ENCODE results near the gene SNX4.
A peak's percentile ranks its signal among the peaks of the same experiment; 100 is the strongest.

The SNX4 gene

DNA sequence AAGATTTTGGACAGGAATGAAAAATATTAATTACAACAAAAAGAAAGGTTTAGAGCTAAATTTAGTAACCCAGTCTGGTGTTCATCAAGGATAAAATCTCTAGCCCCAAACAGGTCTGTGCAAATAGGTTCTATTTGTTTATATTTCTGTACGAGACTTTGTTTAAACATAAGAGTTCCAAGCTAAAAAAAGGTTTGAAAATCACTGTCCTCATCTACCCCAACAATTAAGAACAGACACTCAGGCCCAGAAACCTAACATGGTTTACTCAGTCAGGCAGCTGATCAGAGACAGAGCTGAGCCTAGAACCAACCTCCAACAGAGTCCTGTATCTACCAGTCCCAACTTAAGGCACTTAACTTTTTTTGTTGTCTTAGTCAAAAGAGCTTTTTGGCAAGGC is 49.3 kb downstream of the SNX4 start:
- H3K4me3 ChIP-seq (ENCODE audit: control insufficient read depth, low read depth, low read length): no peak overlapping the region
- no peak for DNase-seq (ENCODE audit: low read depth)
- no peak for TF ChIP-seq CTCF (conservative IDR thresholded peaks at IDR 0.05; ENCODE audit: control insufficient read depth, insufficient read depth, low read depth, low read length)

- no peak overlapping the region for H3K4me3 ChIP-seq (ENCODE audit: control insufficient read depth, low read depth, low read length)
- no peak for DNase-seq (ENCODE audit: low read depth)
- TF ChIP-seq CTCF (conservative IDR thresholded peaks at IDR 0.05; ENCODE audit: control insufficient read depth, insufficient read depth, low read depth, low read length): no peak
Measured at GRCh38 chr3:125462722-125463299, 57.2 kb downstream of the SNX4 start.

GRCh38 chr3:125461896-125462295 is 58.1 kb downstream of the SNX4 start:
- no peak overlapping the region for H3K4me3 ChIP-seq (ENCODE audit: control insufficient read depth, low read depth, low read length)
- no peak for TF ChIP-seq CTCF (conservative IDR thresholded peaks at IDR 0.05; ENCODE audit: control insufficient read depth, insufficient read depth, low read depth, low read length)
- DNase-seq (ENCODE audit: low read depth): no peak

DNA sequence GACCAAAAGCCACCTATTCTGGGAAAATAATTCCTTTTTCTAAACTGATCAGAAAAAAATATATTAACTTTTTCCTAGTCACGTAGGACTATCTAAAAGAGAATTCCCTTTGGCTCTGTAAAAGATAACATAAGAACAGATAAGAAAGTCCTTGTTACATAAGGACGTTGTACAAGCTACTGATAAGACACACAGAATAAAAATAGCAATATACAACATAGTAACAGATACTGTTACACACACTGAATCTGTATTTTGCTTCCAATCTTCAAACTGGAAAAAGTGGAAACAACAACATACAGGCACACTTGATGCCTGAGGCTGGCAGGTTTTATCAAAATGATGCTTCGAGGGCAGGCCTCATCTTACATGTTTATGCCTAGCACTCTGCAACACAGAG is 59.8 kb downstream of the SNX4 start:
- DNase-seq (ENCODE audit: low read depth): no peak
- no peak overlapping the region for H3K4me3 ChIP-seq (ENCODE audit: control insufficient read depth, low read depth, low read length)
- TF ChIP-seq CTCF (conservative IDR thresholded peaks at IDR 0.05; ENCODE audit: control insufficient read depth, insufficient read depth, low read depth, low read length): no peak

DNA sequence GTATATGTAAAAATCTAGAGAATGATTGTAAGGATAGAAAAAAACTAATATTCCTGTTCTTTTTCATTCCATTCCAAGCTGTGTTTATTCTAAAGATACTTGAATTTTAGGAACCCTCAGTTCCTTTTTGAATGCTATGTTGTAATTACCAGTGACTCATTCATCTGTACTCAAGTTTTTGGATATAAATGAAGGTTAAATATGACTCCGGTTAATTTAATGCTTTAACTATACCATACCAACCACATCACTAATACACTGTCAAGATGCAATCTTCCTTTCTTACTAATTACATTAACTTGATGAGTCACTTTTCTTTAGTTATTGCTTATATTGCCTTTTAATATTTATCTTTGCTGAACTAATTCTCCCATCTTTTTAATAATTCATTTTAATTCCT is 76.1 kb downstream of the SNX4 start:
- TF ChIP-seq CTCF (conservative IDR thresholded peaks at IDR 0.05; ENCODE audit: control insufficient read depth, insufficient read depth, low read depth, low read length): no peak
- peak; percentile 89 for DNase-seq (ENCODE audit: low read depth)
- no peak overlapping the region for H3K4me3 ChIP-seq (ENCODE audit: control insufficient read depth, low read depth, low read length)

GRCh38 chr3:125442506-125442905 is 77.5 kb downstream of the SNX4 start:
- no peak for TF ChIP-seq CTCF (conservative IDR thresholded peaks at IDR 0.05; ENCODE audit: control insufficient read depth, insufficient read depth, low read depth, low read length)
- no peak overlapping the region for H3K4me3 ChIP-seq (ENCODE audit: control insufficient read depth, low read depth, low read length)
- DNase-seq (ENCODE audit: low read depth): no peak

- TF ChIP-seq CTCF (conservative IDR thresholded peaks at IDR 0.05; ENCODE audit: control insufficient read depth, insufficient read depth, low read depth, low read length): no peak
- no peak for DNase-seq (ENCODE audit: low read depth)
- no peak overlapping the region for H3K4me3 ChIP-seq (ENCODE audit: control insufficient read depth, low read depth, low read length)
Measured at GRCh38 chr3:125440970-125441369, 79.0 kb downstream of the SNX4 start.
